ENCODE results near the gene ADAMTSL5.
"Not testable (repeated sequence)": the region's sequence is repeated elsewhere in the genome, so short reads cannot be mapped to it uniquely, and the experiment has no call there.

ADAMTSL5 gene

GRCh38 chr19:1511318-1512317 is 1.2 kb downstream of the ADAMTSL5 start:
- DNase-seq: no peak

DNA sequence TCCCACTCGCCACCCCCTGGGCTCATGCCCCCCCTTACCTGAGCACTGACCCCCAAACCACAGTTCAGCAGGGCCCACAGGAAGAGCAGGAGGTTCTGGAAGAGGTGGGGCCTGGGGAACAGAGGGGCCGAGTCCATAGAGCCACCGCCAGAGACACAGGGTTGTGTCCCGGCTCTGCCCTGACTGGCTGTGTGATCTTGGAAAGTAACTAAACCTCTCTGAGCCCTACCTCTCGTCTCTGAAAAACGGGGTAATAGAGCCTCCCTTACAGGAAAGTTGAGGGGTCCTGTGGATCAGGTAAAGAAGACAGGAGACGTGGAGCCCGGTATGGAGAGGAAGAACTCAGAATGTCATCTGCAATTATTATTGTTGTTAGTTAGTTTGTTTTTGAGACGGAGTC is 2.0 kb downstream of the ADAMTSL5 start:
- DNase-seq: no peak

DNA sequence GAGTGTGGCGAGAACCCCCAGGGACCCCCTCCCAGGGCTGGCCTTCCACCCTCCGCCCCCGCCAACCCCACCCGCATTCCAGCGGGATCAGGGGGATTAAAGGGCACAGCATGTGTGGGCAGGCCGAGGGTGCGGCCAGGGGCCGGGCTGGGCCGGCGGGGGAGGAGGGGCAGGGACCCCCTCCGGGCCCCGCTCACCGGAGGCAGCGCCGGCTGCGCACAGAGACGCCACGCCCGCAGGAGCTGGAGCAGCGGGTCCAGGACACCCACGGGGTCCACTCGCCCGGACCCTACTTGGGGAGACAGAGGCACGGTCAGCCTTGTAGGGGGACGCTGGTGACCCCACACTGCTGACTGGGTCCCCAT is 2.4 kb downstream of the ADAMTSL5 start:
- DNase-seq: no peak

DNA sequence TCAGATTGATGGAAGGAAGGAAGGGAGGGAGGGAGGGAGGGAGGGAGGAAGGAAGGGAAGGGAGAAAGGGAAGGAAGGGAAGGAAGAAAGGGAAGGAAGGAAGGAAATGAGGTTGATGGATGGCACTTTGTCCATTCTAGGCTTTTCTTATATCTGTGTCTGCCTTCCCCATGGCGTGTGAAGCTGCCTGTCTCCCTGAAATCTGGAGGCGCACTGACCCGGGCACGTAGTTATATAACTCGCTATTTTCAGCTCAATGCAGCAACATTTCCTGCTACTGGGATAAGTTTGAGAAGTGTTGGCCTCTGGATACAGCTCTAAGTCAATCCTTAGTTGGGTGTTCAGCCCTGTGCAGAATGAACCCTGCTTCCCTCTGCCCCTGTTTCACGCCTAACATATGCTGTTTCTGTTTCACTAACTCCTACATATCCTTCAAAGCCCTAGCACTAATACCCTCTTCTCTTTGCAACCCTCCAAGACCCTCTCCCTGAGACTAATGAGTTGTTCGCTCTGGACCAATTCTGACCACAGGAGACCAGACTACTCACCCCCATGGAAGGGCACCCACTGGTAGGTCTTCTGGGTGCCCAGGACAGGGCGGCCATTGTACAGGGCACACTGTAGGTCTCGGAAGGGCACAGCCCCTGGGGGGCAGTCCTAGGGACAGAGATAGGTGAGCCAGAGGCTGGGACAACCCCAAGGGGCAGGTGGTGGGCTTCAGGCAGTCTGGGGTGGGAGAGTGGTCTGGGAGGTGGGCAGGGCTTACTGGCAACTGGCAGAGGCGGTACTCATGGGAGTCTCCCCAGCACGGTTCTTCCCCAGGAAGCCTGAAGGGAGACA is 3.0 kb downstream of the ADAMTSL5 start:
- no peak for DNase-seq

- no peak for DNase-seq
Observed at GRCh38 chr19:1508507-1508856, 4.3 kb downstream of the ADAMTSL5 start.

DNA sequence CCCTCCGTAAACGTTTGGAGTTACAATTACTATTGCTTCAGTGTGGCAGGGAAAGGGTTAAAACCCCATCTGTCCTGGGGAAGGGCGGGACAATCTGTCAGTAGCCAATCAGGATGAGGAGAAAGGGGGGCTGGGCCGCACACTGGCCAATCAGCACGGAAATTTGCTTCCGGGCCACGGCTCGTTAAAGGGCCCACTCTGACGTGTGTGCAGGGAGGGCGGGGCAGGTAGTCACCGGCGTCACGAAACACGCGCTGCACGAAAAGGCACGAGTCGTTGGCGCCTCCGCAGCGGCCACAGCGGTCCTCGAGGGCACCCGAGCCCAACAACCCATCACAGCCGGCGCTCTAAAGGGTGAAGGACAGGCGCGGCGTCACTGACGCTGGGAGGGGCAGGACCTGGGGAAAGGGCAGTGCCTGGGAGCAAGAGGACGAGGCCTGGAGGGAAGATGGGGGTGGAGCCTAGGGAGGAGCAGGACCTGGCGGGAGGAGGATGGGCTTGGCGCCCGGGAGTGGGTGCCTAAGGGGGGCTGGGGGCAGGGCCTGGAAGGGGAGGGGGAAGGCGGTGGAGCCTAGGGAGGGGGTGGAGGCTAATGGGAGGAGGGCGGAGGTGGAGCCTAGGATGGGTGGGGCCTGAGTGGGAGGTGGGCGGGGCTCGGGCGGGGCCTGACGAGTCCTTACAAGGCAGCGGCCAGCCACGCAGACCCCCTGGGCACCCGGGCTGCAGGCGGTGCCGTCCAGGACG is 4.9 kb downstream of the ADAMTSL5 start:
- DNase-seq: peak; percentile 94

GRCh38 chr19:1507192-1507660 is 5.6 kb downstream of the ADAMTSL5 start:
- DNase-seq: no peak

DNA sequence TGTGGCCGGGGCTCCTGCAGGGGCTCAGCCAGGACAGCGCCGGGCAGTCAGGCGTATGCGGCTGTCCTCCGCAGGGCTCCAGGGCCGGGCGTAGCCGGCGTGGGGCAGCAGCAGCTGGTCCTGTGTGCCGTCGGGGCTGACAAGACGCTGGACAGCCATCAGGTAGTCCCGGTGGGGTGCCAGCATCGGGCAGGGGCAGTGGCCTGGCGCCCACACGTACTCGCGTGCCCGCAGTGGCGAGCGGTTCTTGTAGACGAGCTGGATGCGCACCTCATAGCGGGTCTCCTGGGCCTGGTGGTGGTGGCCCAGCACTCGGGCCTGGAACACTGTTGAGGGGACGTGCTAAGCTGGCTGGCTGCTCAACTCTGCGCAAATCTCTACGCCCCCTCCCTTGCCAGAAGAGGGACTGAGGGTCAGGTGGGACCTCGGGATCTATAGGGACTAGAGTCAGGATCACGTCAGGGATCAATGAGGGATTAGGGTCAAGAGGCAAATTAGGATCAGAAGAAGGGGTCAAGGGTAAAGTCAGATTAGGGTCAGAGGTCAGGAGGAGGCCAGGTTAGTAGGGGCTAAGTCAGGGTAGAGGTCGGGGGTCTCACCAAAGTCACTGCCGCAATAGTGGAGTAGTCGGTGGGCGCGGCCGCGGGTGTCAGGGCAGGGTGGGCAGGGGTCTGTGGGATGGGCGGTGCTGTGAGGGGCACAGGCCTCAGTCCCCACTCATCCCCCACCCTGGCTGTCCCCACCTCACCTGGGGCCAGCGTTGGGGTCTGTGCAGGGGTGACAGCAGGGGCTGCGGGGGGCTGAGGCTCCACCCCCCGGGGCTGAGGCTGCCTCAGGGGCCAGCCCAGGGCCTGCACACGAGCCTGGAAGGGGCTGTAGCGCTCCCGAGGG is 6.6 kb downstream of the ADAMTSL5 start:
- no peak for DNase-seq

DNA sequence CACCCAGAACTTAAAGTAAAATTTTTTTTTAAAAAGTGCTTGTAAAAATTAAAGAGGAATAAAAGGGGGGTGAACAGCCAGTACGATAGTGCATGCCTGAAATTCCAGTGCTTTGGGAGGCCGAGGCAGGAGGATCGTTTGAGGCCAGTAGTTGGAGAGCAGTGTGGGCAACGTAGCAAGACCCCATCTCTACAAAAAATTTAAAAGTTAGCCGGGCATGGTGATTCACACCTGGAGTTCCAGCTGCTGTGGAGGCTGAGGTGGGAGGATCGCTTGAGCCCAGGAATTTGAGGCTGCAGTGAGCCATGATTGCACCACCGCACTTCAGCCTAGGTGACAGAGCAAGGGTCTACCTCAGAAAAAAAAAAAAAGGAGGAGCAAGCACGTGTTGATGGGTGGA is 7.8 kb downstream of the ADAMTSL5 start:
- no peak for DNase-seq

DNA sequence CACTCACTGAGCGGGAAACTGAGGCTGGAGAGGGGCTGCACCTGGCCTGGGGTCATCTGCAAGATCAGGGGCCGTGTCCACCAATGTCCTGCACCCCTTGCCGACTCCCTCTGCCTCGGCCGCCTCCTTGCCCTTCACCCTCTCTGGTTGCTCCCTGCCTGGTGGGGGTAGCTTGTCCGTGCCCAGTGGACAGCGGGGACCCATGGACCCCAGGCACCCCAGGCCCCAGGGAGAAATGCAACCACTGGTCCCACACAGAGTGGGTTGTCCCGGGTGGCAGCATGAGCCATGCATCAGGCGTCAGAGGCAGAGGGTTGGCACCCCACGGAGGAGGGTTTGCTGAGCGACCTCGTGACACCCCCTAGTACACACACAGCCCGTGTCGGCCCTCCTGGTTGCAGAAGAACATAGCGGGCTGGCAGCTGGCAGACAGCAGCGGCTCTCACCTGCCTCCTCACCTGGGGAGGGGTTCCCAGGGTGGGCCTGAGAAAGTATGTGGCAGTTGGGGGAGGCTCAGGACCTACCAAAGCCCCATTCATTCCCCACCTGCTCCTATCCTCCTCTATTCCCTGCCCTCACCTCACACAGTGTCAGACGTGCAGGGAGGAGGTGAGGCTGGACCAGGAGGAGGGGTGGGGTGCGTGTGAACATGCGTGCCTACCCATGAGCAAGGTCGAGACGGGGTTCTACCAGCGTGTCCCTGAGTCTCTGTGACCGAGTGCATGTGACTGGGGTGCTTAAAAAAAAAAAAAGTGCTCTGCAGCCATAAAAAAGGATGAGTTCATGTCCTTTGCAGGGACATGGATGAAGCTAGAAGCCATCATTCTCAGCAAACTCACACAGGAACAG is 8.7 kb downstream of the ADAMTSL5 start:
- DNase-seq: no peak

- peak; percentile 13 for DNase-seq
Observed at GRCh38 chr19:1503089-1503924, 9.5 kb downstream of the ADAMTSL5 start.

- no peak for DNase-seq
Observed at GRCh38 chr19:1502433-1503088, 10.3 kb downstream of the ADAMTSL5 start.

GRCh38 chr19:1501200-1501595 is 11.6 kb downstream of the ADAMTSL5 start:
- no peak for DNase-seq

GRCh38 chr19:1499231-1499630 is 13.6 kb downstream of the ADAMTSL5 start:
- not testable (repeated sequence) for DNase-seq

GRCh38 chr19:1497578-1498235 is 15.1 kb downstream of the ADAMTSL5 start:
- DNase-seq: no peak

DNA sequence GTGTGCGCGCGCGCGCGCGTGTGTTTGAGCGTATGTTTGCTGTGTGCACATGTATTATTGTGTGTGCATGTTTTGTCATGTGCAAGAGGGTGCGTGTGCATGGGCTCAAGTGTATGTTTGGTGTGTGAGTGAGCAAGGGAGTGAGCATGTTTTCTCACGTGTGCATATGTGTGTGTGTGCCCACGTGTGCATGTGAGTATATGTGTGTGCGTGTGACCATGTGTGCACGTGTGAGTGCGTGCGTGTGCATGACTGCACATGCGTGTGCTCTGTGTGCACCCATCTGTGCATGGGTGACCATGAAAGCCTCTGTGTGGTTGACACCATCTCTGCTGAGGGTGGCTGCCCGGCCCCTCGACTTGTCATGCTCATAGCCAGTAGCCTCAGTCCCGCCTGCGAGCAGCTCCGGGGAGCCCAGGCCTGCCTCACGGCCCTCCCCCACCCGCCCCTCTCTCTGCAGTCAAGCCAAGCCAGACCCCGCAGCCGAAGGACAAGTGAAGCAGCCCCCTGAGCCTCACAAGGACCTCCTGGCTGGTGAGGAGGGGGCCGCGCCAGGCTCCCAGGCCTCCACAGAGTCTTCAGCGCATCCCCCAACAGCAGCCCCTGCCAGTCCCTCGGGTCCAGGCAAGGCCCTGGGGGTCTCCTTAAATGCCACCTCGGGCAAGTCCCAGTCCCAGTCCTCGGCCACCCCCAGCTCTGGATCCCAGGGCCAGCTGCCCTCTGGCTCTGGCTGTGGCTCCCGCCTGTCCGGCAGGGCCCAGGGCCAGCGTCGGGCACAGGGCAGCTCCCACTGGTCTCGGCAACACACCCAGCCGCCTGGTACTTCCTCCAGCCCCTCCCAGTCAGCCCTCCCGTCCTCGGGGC is 15.9 kb downstream of the ADAMTSL5 start:
- DNase-seq: no peak

GRCh38 chr19:1495799-1496713 is 16.8 kb downstream of the ADAMTSL5 start:
- DNase-seq: no peak
